ENCODE data around the gene ZNF787. TPM values are rescaled to one million over a fixed set of nuclear protein-coding genes. Genes with fewer than 3 reads are reported as not detected.

The ZNF787 gene
- total and polyA plus RNA-seq, 2 donors (not counting 3 experiments of a cell fraction or from before 2014, with no cell fraction given), result 11.6 to 32.7 TPM

DNA sequence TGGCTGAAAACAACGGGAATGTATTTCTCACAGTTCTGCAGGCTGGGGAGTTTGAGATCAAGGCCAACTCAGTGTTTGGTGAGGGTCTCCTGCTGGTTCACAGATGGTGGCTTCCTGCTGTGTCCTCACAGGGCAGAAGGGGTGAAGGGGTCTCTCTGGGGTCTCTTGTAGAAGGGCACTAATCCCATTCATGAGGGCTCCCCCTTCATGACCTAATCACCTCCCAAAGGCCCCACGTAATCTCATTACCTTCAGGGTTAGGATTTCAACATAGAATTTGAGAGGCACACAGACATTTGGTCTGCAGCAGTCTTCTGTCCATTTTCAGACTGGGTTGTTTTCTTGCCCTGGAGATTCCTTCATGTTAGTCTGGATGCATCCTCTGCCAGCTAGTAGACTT is 31.5 kb upstream of the ZNF787 start:
- DNase-seq (ENCODE audit: low read depth, low spot score) (no peak), FAIRE-seq (no peak)
- Histone ChIP-seq H3K4me1 (ENCODE audit: control insufficient read depth, extremely low read depth, insufficient read depth, low read length) (peaks cover 10% of the 10 kb centered on the region), H3K9me1 (replicated peaks; ENCODE audit: control insufficient read depth, extremely low read depth, insufficient read depth, low read length) (no peaks in the 10 kb centered on the region), H3K4me2 (ENCODE audit: insufficient read depth, low read length) (no peak overlapping the region), H3K79me2 (ENCODE audit: control insufficient read depth, insufficient read depth, low read length) (peaks cover 4% of the 10 kb centered on the region), H3K27ac (ENCODE audit: insufficient read depth, low read depth, low read length) (no peak overlapping the region), H3K4me3 (replicated peaks in 1 of 3; ENCODE audit: insufficient read depth in 1 of 3, low read depth in 1 of 3, low read length in 3 of 3) (no peak overlapping the region), H4K20me1 (replicated peaks; ENCODE audit: control insufficient read depth, extremely low read depth, insufficient read depth, low read length) (no peaks in the 10 kb centered on the region), H3K36me3 (ENCODE audit: control insufficient read depth in 2 of 2, extremely low read depth in 1 of 2, insufficient read depth in 2 of 2, low read length in 2 of 2) (peaks cover 0 to 19% of the 10 kb centered on the region in 2 experiments), H2AFZ (ENCODE audit: low read depth, low read length) (no peak overlapping the region), H3K9me3 (replicated peaks; ENCODE audit: control insufficient read depth, insufficient read depth, low read length) (no peaks in the 10 kb centered on the region), H3K9ac (replicated peaks; ENCODE audit: extremely low read depth, insufficient read depth, low read length) (no peak overlapping the region), H3K27me3 (ENCODE audit: control insufficient read depth in 2 of 2, insufficient read depth in 2 of 2, low read length in 2 of 2) (no peaks in the 10 kb centered on the region)
- ChIA-PET CTCF (interaction anchor here (1.3 to 1.7 kb wide), 2 partner anchors 19 to 76 kb away, joined by 4 to 5 read pairs; no protein-coding TSS in a partner anchor), POLR2A (no interaction called here)
- intact Hi-C loops (cut with micrococcal nuclease), result loop anchor here (1.0 to 2.0 kb wide), 3 partner anchors 11 to 414 kb away; partner anchors contain the start of genes ZNF444, ZNF470 and ZNF787
- TF ChIP-seq, protein P1, sequence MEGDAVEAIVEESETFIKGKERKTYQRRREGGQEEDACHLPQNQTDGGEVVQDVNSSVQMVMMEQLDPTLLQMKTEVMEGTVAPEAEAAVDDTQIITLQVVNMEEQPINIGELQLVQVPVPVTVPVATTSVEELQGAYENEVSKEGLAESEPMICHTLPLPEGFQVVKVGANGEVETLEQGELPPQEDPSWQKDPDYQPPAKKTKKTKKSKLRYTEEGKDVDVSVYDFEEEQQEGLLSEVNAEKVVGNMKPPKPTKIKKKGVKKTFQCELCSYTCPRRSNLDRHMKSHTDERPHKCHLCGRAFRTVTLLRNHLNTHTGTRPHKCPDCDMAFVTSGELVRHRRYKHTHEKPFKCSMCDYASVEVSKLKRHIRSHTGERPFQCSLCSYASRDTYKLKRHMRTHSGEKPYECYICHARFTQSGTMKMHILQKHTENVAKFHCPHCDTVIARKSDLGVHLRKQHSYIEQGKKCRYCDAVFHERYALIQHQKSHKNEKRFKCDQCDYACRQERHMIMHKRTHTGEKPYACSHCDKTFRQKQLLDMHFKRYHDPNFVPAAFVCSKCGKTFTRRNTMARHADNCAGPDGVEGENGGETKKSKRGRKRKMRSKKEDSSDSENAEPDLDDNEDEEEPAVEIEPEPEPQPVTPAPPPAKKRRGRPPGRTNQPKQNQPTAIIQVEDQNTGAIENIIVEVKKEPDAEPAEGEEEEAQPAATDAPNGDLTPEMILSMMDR (IDR thresholded peaks at IDR 0.05; ENCODE audit: extremely low read depth in 1 of 2, insufficient read depth in 1 of 2, low read depth in 1 of 2, low read length in 2 of 2), result no peak
- TF ChIP-seq POLR2AphosphoS5 (IDR thresholded peaks at IDR 0.05; ENCODE audit: insufficient read depth, low read depth, low read length) (no peak), EZH2 (IDR thresholded peaks at IDR 0.05; ENCODE audit: borderline replicate concordance, low read depth, low read length, severe bottlenecking) (no peak)
- dilution Hi-C loops (cut with MboI; ENCODE audit: extremely low pct_ligation_motif_present, low sequenced_read_pairs), result no loop called here
- BruUV-seq (replicated peaks), result no TSS peak

DNA sequence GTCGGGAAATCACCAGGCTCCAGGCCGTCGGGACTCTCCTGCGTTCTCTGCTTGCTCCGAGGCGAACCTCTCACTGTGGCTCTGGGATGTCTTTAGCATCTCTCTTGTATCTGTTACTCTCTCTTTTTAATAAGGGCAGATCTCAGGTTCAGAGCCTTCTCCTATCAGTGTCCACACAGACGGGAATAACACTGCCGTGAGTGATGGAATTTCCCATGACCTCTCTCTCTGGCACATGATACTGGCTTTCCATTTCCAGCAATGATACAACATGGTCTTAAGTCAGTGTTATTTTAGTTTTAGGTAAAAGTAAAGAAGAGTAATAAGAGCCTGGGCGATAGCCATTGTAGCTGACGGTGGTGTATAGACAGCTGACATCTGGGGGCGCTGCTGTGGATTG is 29.3 kb upstream of the ZNF787 start:
- H3K36me3 ChIP-seq (ENCODE audit: control insufficient read depth in 2 of 2, extremely low read depth in 1 of 2, insufficient read depth in 2 of 2, low read length in 2 of 2), result peaks cover 0 to 23% of the 10 kb centered on the region in 2 experiments
- H2AFZ ChIP-seq (ENCODE audit: low read depth, low read length), result no peak overlapping the region
- H3K9ac ChIP-seq (replicated peaks; ENCODE audit: extremely low read depth, insufficient read depth, low read length), result no peak overlapping the region
- H3K79me2 ChIP-seq (ENCODE audit: control insufficient read depth, insufficient read depth, low read length), result peaks cover 4% of the 10 kb centered on the region
- H3K27me3 ChIP-seq (ENCODE audit: control insufficient read depth in 2 of 2, insufficient read depth in 2 of 2, low read length in 2 of 2), result no peaks in the 10 kb centered on the region
- dilution Hi-C loops (cut with MboI; ENCODE audit: extremely low pct_ligation_motif_present, low sequenced_read_pairs) (no loop called here), intact Hi-C loops (cut with micrococcal nuclease) (no loop called here)
- no peaks in the 10 kb centered on the region for H3K9me3 ChIP-seq (replicated peaks; ENCODE audit: control insufficient read depth, insufficient read depth, low read length)
- H3K27ac ChIP-seq (ENCODE audit: insufficient read depth, low read depth, low read length), result no peak overlapping the region
- TF ChIP-seq MYC (IDR thresholded peaks at IDR 0.05; ENCODE audit: low read depth, low read length) (no peak), JUN (IDR thresholded peaks at IDR 0.05; ENCODE audit: borderline replicate concordance, insufficient read depth, insufficient read length, low read depth) (no peak)
- H3K4me2 ChIP-seq (ENCODE audit: insufficient read depth, low read length), result no peak overlapping the region
- FAIRE-seq, result no peak
- no peak for DNase-seq (ENCODE audit: low read depth, low spot score)
- BruUV-seq (replicated peaks), result no TSS peak
- H3K4me3 ChIP-seq (replicated peaks in 1 of 3; ENCODE audit: insufficient read depth in 1 of 3, low read depth in 1 of 3, low read length in 3 of 3), result no peak overlapping the region
- no peaks in the 10 kb centered on the region for H4K20me1 ChIP-seq (replicated peaks; ENCODE audit: control insufficient read depth, extremely low read depth, insufficient read depth, low read length)
- POLR2A ChIA-PET, result no interaction called here
- H3K9me1 ChIP-seq (replicated peaks; ENCODE audit: control insufficient read depth, extremely low read depth, insufficient read depth, low read length), result no peaks in the 10 kb centered on the region
- CTCF ChIA-PET, result interaction anchor here (1.7 kb wide), 1 partner anchor 9 kb away, joined by 4 read pairs; the partner anchor contains the start of gene ZNF444
- H3K4me1 ChIP-seq (ENCODE audit: control insufficient read depth, extremely low read depth, insufficient read depth, low read length), result peaks cover 10% of the 10 kb centered on the region

All from endothelial cell of umbilical vein (primary cell).